B cell (primary cell): ENCODE measurements around the gene CBL.

Source experiments
- CTCF ChIP-seq: fragments of 200-600 bp; IDR thresholded peaks from one replicate; pipeline ENCODE4 v1.8.0; 2022; ENCODE audit warnings: antibody characterized with exemption, mild to moderate bottlenecking
- EZH2 ChIP-seq: IDR thresholded peaks from 2 replicates; pipeline ENCODE4 v1.6.1; 2012; ENCODE audit warnings: borderline replicate concordance, low read depth, mild to moderate bottlenecking, moderate library complexity, low read length; ENCODE audit not compliant: insufficient read depth, poor library complexity, severe bottlenecking

DNA sequence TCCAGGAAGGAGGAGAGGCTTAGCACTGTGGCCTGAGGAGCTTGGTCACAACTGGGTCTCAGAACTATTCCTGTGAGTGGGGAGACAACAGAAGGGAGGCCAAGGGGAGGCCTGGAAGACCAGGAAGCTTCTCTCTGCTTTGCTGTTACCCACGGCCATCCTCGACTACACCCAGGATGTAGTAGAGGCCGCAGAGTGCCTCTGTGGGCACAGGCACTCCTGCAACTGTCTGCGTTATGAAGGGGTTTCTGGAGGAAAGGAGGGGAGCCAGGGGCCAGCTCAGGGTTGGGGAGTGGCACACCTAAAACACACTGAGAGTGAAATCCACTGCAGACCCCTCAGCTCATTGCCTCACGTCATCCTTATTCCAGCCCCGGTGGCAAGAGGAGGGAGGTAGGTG lies 144.2 kb downstream of the CBL start:
- TF ChIP-seq CTCF (no peak), EZH2 (no peak)
